NCI-H1930 (cell line): Measurements from ENCODE around the gene ATP1A4.

Experiments
- DNase-seq, 2 experiments: peaks; one replicate each; lab custom pipeline; 2025; lab: John Stamatoyannopoulos, UW

The ATP1A4 gene

DNA sequence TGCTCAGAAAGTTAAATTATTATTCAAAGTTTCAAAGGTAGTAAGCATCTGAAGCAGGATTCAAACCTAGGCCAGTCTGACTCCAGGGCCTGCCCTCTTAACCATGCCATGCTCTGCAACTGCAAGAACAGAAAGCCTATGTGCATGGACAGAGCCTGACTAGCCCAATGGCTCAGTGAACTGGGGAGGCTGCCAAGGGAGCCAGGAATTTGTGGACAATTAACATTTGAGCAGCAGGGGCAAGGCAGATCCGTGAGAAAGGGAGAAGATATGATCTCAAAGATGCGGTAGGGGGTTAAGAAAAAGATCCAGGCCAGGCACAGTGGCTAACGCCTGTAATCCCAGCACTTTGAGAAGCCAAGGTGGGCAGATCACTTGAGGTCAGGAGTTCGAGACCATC lies 6.5 kb upstream of the ATP1A4 start:
- no peak for DNase-seq

DNA sequence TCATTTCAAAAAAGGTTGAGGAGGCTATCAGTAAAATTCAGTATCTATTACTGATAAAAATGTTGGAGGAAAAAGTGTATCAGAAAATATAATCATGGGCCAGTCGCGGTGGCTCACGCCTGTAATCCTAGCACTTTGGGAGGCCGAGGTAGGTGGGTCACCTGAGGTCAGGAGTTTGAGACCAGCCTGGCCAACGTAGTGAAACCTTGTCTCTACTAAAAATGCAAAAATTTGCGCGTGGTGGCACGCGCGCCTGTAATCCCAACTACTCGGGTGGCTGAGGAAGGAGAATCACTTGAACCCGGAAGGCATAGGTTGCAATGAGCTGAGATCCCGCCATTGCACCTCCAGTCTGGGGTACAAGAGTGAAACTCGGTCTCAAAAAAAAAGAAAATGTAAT lies 5.3 kb upstream of the ATP1A4 start:
- DNase-seq = no peak

DNA sequence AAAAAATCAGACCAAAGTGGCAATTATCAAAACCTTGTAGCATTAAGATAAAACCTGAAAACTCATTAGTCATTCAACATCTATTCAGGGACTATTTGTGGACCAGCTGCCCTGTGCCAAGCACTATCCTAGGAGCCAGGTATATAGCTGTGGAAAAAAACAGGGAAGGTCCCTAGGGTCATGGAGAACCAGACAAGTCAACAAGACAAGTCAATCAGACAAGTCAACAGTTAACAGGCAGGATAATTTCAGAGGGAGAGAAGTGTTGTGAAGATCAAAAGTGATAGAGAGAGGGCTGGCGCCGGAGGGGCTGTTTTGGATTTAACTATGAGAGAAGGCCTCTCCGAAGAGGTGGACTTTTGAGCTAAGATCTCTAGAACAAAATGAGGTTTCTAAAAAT lies 3.3 kb upstream of the ATP1A4 start:
- peak in 1 of 2 experiments; percentile 54 for DNase-seq

DNA sequence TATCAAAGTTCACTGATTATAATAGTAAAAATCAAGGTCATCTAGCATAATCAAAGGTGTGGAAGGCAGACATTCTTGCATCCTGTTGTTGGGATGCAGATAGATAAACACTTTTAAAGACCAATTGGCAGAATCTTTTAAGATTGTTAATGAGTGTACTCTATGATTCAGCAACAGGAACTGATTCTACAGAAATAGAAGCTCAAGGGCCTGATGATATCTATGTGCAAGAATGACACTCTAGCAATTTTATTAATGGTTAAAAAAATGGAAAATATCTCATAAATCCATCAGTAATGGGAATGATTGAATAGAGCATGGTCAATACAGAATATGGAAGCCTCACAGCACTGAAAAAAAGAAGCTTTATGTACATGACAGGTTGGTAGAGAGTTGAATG lies 2.2 kb upstream of the ATP1A4 start:
- no peak for DNase-seq

DNA sequence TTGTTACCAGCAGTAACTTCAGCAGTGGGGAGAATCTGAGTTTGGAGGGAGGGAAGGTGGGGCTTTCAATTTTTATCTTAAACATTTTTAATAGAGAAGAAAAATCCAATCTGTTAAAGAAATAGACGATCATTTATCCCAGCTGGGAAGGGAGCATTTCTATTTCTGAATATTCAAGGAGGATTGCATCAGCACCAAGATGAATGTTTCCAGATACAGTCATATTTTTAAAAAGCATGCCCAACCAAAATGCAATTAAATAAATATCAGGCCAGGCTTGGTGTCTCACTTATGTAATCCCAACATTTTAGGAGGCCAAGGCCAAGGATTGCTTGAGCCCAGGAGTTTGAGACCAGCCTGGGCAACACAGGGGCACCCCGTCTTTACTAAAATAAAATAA lies 1.7 kb upstream of the ATP1A4 start:
- DNase-seq = no peak

DNA sequence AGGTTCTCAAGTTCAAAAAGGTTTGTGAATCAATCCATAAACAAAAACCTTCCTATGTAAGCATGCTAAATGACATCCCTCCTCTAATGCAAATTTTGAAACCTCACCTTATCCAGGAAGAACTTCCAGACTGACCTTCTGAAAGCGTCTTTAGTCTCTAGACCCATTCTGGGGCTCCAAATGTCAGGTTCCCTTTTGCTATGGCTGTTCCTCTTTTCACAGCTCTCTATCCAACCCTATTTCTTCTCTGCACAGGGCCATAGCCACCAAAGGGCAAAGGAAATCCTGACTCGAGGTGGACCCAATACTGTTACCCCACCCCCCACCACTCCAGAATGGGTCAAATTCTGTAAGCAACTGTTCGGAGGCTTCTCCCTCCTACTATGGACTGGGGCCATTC lies 3.4 kb downstream of the ATP1A4 start:
- no peak for DNase-seq

DNA sequence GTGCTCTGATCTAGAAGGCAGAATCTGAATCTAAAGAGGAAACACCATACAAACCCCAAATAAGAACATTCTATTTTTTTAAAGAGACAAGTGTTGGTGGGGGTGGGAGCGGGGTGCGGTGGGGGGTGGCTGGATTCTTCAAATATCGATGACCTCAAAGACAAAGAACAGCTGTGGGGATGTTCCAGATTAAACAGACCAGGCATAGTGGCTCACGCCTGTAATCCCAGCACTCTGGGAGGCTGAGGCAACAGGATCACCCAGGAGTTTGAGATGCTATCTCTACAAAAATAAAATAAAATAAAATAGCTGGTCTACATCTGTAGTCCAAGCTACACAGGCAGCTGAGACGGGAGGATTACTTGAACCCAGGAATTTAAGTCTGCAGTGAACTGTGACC lies 5.0 kb downstream of the ATP1A4 start:
- no peak for DNase-seq

DNA sequence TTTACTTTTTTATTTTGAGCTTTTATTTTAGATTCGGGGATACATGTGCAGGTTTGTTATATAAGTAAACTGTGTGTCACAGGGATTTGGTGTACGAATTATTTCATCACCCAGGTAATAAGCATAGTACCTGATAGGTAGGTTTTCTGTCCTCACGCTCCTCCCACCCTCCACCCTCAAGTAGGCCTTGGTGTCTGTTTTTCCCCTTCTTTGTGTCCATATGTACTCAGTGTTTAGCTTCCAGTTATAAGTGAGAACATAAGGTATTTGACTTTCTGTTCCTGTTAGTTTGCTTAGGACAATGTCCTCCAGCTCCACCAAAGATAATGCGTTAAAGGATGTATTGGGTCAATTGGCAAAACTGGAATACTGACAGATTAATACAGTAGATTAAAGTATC lies 5.8 kb downstream of the ATP1A4 start:
- no peak for DNase-seq

DNA sequence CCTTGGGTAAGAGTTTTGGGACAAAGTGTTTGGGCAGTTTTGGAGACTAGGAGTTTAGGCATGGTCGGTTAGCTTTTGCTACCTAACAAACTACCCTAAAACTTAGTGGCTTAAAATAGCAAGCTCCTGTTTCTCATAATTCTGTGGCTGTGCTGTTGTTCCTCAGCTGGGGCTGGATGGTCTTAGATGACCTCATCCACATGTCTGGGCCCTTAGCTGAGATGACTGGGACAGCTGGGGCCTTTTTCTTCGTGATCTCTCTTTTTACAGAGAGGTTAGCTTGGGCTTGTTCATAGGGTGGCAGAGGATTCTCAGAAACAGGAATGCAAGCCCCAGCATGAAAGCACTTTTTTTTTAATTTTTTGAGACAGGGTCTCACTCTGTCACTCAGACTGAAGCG lies 6.6 kb downstream of the ATP1A4 start:
- no peak for DNase-seq

DNA sequence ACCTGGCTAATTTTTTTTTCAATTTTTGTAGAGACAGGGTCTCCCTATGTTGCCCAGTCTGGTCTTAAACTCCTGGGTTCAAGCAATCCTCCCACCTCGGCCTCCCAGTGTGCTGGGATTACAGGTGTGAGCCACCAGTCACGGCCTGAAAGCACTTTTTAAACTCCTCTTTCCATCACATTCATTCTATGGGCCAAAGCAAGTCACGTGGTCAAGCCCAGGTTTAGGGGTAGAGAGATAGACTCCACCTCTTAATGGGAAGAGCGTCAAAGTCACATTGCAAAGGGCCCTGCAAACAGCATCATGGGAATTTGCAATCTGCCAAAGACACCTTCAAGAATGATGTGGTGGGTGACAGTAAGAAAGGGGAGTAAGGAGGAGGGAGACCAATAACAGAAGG lies 7.1 kb downstream of the ATP1A4 start:
- no peak for DNase-seq

DNA sequence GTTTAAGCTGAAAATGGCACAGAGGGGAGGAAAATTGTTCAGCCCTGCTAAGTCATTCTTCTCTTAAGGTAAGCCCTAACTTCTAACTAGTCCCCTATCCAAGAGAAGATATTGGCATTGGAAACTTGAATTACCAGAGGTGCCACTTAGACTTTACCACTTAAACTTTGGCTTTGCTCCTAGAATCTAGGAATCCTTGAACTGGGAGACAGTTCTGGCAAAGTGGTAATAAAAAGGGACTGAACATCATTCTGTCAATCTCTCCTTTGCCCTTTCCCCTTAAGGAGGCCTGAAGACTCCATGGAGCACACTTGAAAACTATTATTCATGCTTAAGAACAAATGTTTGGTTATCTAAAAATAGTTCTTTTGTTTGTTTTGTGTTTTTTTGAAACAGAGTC lies 8.4 kb downstream of the ATP1A4 start:
- DNase-seq = no peak

DNA sequence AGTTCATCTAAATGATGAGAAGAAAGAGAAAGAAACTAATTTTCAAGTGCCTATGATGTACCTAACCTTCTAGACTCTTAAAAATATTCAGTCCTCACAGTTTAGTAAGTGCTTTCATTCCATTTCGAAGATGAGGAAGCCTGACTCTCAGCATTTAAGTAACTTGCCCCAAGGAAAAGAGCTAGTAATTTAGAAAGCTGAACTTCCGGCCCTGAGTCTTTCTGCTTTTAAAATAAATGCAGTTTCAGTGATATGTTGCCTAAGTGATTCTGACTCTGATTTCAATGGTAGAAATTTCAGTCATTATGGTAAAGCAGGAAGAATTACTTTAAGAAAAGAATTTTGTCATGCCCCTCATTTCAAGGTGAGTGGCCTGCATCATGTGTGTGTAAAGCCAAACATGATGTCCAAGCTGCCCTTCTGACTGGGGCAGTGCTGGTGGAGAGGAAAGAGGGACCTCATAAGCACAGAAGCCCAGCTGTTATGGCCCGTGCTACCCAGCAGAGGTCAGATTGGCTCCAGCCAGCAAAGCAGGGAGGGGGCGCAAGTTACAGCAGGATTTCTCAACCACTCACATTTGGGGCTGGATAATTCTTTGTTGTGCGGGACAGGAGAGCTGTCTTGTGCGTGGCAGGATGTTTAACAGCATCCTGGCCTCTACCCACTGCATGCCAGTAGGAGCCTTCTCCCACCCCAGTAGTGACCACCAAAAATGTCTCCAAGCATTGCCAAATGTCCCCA lies 10.7 kb downstream of the ATP1A4 start:
- DNase-seq = no peak

DNA sequence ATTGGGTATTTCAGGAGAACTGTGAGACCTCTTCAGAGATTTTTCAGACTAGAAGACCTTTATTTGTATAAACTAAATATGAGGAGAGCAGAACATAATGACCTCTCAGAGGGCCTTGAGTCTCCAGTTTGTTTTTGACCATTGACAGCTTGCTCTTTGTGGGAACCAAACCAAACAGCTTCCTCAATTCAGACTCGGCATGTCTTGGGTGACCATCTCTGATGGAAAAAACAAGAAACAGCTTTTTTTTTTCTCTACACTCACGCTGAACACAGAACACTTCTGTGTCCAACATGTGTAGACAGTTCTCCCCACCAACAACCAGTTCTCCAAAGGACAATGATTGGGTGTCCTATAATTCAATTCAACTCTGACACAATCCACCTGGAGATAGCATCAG lies 11.5 kb downstream of the ATP1A4 start:
- no peak for DNase-seq

DNA sequence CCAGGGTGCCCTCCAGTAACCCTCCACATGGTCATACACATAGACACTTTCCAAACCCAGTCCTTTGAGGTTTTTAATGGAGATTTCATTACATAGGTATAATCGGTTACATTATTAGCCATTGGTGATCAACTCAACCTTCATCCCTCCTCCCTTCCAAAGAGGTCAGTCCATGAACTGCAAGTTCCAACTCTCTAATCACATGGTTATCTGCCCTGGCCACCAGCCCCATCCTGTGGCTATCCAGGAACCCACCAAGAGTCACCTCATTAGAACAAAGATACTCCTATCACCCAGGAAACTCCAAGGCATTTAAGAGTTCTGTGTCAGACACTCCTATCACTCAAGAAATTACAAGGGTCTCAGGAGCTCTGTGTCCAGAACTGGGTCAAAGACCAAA lies 12.2 kb downstream of the ATP1A4 start:
- DNase-seq = no peak

DNA sequence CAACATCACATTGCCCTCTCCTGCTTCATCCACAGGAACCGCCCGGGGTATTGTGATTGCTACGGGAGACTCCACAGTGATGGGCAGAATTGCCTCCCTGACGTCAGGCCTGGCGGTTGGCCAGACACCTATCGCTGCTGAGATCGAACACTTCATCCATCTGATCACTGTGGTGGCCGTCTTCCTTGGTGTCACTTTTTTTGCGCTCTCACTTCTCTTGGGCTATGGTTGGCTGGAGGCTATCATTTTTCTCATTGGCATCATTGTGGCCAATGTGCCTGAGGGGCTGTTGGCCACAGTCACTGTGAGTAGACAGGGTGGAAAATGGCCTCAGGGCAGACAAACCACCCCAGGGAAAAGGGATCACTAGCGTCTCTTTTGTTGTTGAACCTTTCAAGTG lies 12.7 kb downstream of the ATP1A4 start:
- DNase-seq = no peak

DNA sequence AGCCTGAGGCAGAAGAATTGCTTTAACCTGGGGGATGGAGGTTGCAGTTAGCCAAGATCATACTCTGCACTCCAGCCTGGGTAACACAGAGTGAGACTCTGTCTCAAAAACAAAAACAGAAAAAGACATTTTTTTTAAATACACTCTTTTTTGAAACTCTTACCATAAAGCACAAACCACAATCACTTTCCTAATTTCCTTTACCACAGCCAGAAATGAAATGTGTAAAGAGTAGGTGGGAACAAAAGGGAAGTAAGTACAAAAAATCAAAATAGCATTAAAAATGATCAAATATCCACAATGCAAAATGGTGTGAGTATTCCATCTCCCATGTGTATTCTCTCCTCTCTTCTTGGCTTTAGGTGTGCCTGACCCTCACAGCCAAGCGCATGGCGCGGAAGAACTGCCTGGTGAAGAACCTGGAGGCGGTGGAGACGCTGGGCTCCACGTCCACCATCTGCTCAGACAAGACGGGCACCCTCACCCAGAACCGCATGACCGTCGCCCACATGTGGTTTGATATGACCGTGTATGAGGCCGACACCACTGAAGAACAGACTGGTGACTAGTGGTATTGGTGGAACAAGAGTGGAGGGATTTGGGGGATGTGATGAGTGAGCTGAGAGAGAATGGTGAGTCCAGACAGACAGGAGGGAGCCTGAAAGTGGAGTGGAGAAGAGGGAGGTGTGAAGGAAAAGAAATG lies 14.9 kb downstream of the ATP1A4 start:
- no peak for DNase-seq

DNA sequence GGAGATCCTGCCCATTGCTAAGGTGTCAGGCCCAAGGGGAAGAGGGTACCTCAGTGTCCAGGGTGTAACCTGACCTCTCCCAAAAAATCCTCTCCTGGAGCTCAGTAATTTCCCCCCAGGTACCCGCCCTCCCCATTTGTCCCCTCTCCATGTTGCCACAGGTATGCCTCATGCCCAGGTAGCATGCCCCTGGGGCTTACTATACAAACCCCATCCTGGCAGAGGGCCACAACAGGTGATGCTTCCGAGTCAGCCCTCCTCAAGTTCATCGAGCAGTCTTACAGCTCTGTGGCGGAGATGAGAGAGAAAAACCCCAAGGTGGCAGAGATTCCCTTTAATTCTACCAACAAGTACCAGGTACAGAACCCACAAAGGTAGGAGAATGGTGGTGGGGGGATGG lies 15.7 kb downstream of the ATP1A4 start:
- no peak for DNase-seq

DNA sequence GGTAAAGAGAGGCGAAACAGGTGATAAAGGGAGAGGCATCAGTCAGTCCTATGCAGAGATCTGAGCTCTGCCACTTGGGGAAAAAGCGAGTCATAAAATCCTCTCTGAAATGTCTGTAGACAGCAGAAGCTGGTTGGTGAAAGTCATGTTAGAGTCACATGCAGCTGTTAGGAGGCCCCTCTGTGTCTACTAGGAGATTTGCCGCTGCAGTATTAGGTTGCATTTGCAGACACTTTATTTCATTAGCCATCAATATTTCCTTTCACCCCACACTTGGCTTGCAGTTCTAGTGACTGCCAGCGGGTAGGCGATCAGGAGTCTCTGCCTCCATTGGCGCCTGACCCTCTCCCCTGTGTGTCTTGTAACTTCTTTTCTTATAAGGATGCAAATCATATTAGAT lies 16.2 kb downstream of the ATP1A4 start:
- DNase-seq = no peak

DNA sequence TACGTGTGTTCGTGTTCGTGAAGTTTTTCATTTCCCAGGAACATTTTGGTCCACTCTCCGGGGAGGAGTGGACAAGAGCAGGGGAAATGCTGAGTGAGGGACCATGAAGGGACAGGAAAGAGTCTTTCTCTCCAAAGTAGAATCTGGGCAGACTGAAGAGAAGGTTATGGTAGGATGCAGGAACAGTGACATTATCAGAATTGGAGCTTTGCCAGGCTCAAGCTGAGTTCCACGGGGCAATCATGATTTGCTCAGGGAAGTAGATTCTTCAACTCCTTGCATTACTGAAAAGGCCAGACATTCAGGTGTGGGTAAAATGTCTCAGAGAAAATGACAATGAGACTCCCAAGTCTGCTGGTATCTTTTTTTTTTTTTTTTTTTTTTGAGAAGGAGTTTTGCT lies 16.6 kb downstream of the ATP1A4 start:
- DNase-seq = no peak

DNA sequence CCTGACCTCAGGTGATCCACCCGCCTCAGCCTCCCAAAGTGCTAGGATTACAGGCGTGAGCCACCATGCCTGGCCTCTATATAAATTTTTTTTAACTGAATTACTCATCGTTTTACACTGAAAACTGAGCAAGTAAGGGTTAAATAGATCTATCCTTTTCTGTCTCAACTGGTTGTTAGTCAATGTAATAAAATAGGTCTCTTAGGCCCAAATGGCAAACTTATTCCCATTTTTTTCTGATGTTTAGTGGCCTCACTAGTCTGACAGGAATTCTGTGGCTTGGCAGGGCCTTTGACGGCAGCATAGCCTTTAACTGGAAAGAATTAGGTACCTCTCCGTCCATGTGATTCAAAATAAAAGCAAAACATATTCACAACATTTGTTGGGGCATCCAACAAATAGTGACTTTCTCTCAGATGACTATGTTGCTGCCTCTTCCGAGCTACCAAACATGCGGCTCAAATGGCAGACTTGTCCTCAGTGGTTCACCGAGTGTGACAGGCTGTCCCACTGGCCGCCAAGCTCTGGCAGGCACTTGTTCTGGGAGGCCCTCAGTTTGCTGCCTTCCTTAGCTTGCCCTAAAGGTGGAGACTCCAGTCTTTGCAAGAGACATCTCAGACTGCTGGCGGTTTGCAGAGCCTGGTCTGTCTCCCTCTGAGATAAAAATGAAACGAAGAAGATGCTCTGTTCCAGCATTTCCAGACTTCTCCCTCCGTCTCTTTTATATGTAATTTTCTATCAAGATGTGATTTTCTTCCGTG lies 17.4 kb downstream of the ATP1A4 start:
- no peak for DNase-seq

DNA sequence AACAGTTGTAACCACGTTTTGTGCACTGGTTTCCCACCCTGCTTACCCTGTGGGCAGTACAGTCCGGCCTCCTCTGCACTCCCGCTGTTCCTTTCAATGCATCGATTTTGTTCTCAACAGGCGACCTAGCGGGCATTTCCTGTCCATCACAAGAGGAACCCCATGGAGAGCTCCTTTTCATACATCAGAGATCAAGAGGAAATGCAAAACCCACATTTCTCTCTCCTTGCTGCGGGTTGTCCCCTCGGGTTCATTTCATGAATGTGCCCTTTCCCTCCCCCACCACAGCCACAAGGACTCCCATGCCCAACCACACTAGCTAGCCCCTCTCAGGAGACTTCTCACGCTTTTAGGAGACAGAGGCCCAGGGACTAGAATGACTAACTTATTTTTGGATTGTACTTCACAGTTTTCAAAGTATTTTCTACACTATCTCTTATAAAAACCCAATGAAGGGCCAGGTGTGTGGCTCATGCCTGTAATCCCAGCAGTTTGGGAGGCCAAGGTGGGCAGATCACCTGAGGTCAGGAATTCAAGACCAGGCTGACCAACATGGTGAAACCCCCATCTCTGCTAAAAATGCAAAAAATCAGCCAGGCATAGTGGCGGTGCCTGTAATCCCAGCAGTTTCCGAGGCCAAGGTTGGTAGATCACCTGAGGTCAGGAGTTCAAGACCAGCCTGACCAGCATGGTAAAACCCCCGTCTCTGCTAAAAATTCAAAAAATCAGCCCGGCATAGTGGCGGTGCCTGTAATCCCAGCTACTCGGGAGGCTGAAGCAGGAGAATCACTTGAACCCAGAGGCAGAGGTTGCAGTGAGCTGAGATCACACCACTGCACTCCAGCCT lies 18.4 kb downstream of the ATP1A4 start:
- peak in 1 of 2 experiments; percentile 8 for DNase-seq

DNA sequence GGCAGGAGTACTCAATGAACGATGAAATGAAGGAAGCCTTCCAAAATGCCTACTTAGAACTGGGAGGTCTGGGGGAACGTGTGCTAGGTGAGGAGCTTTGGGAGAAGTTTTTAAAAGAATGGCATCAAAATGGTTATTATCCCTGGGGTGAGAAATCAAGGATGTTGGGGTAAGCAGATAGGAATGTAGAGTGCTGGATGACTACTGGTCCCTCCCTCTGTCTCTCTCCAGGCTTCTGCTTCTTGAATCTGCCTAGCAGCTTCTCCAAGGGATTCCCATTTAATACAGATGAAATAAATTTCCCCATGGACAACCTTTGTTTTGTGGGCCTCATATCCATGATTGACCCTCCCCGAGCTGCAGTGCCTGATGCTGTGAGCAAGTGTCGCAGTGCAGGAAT lies 20.0 kb downstream of the ATP1A4 start:
- no peak for DNase-seq
